Subcutaneous abdominal adipose tissue (tissue), 5 donors: ENCODE data around the gene AQP10.
"Not testable (repeated sequence)": the region's sequence is repeated elsewhere in the genome, so short reads cannot be mapped to it uniquely, and the experiment has no call there.

ENCODE experiments used
- H3K27ac ChIP-seq: one replicate; pipeline ENCODE4 v1.7.0; 2013; ENCODE audit warnings: low read depth, mild to moderate bottlenecking, inconsistent platforms, low read length, moderate library complexity
- H3K27me3 ChIP-seq, 5 donors: one replicate each; pipeline ENCODE4 v1.7.0; 2013; ENCODE audit warnings: low read length in 5 of 5, inconsistent platforms in 1 of 5; ENCODE audit not compliant: control insufficient read depth in 5 of 5, insufficient read depth in 4 of 5
- H3K36me3 ChIP-seq, 5 donors: one replicate each; pipeline ENCODE4 v1.7.0; 2013; ENCODE audit warnings: low read length in 5 of 5; ENCODE audit not compliant: control insufficient read depth in 5 of 5, insufficient read depth in 5 of 5
- H3K4me1 ChIP-seq, 5 donors: one replicate each; pipeline ENCODE4 v1.7.0; 2013; ENCODE audit warnings: low read length in 5 of 5, mild to moderate bottlenecking in 3 of 5, moderate library complexity in 1 of 5; ENCODE audit not compliant: control insufficient read depth in 5 of 5, insufficient read depth in 5 of 5
- H3K4me3 ChIP-seq, 5 donors: one replicate each; pipeline ENCODE4 v1.7.0; 2013; ENCODE audit warnings: low read length in 5 of 5, low read depth in 1 of 5
- H3K9ac ChIP-seq, 5 donors: one replicate each; pipeline ENCODE4 v1.7.0; 2013; ENCODE audit warnings: low read length in 5 of 5, mild to moderate bottlenecking in 4 of 5, moderate library complexity in 3 of 5
- H3K9me3 ChIP-seq, 5 donors: one replicate each; pipeline ENCODE4 v1.7.0; 2013; ENCODE audit warnings: low read length in 5 of 5; ENCODE audit not compliant: control insufficient read depth in 5 of 5
- donor health status: healthy.
- donor health status: healthy.
- donor health status: healthy.
- donor health status: healthy.
- donor health status: healthy.

AQP10 gene

DNA sequence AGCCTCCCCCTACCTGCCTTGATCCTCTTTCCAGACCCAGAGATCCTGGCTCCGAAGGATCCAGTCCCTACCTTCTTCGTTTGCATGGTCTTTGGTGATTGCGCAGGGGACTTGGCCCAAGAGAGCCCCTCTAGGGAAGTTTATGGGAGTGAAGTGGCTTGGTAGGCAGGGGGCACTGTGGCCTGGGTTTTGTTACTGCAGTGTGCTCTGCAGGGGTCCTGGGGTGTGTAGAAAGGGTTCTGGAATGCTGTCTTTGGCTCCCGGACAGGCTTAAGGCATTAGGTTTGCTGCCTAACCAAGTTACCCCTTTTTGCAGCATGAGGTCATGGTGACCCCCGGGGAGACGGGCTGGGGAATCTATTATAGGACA, 8.2 kb downstream of the AQP10 start:
- peak overlapping the region in 4 of 5 donors; percentile 44 to 64 (median 55) for H3K4me3 ChIP-seq
- peaks cover 0 to 20% (median 15%) of the 10 kb centered on the region in 5 donors for H3K27me3 ChIP-seq
- peaks cover 4 to 47% (median 44%) of the 10 kb centered on the region in 5 donors for H3K4me1 ChIP-seq
- peak overlapping the region; percentile 37 for H3K27ac ChIP-seq
- peak overlapping the region in 1 of 5 donors; percentile 35 for H3K9ac ChIP-seq
- H3K36me3 ChIP-seq: peaks cover 0 to 28% (median 6%) of the 10 kb centered on the region in 5 donors
- H3K9me3 ChIP-seq: no peaks in the 10 kb centered on the region

DNA sequence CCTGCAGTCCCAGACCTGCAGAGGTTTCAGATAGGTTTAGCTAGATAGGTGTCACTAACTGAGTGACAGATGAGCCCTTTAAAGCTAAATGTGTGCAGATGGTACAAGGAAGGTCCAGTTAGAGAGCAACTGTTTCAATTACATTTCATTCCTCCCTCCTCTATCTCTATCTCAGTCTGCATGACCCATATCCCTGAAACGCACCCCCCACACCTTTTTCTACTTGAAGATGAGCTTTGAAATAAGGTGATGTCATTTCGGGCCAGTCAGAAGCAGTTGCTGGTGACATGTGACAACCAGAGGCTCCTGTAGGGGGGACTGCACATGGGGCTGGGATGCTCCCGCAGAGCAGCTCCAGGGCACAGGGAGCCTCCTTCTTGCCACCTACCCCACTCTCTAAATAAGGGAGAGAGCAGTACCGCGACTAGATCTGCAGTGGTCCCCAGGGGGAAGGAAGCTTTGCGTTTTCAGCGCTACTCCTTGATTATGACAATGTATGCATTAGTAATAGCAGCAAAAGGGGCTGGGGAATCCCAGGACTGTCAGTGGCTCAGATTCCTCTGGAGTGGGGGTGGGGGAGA, 8.7 kb downstream of the AQP10 start:
- Histone ChIP-seq H3K36me3 (peaks cover 0 to 30% (median 7%) of the 10 kb centered on the region in 5 donors), H3K27me3 (peaks cover 0 to 16% (median 12%) of the 10 kb centered on the region in 5 donors), H3K9ac (no peak overlapping the region), H3K27ac (no peak overlapping the region), H3K4me1 (peaks cover 4 to 43% (median 42%) of the 10 kb centered on the region in 5 donors), H3K9me3 (no peaks in the 10 kb centered on the region), H3K4me3 (no peak overlapping the region)

GRCh38 chr1:154330669-154331068, 9.8 kb downstream of the AQP10 start:
- no peak overlapping the region for H3K9ac ChIP-seq
- H3K36me3 ChIP-seq: peaks cover 0 to 30% (median 7%) of the 10 kb centered on the region in 5 donors
- H3K9me3 ChIP-seq: no peaks in the 10 kb centered on the region
- H3K4me3 ChIP-seq: no peak overlapping the region
- H3K4me1 ChIP-seq: peaks cover 4 to 45% (median 40%) of the 10 kb centered on the region in 5 donors
- no peak overlapping the region for H3K27ac ChIP-seq
- H3K27me3 ChIP-seq: peaks cover 0 to 13% (median 11%) of the 10 kb centered on the region in 5 donors

GRCh38 chr1:154334079-154335024, 13.5 kb downstream of the AQP10 start:
- peaks cover 0 to 11% (median 5%) of the 10 kb centered on the region in 5 donors for H3K4me1 ChIP-seq
- H3K9ac ChIP-seq: peak overlapping the region in 1 of 5 donors; percentile 11
- H3K4me3 ChIP-seq: no peak overlapping the region
- H3K27me3 ChIP-seq: no peaks in the 10 kb centered on the region
- H3K27ac ChIP-seq: no peak overlapping the region
- H3K9me3 ChIP-seq: no peaks in the 10 kb centered on the region
- peaks cover 0 to 48% (median 19%) of the 10 kb centered on the region in 5 donors for H3K36me3 ChIP-seq

DNA sequence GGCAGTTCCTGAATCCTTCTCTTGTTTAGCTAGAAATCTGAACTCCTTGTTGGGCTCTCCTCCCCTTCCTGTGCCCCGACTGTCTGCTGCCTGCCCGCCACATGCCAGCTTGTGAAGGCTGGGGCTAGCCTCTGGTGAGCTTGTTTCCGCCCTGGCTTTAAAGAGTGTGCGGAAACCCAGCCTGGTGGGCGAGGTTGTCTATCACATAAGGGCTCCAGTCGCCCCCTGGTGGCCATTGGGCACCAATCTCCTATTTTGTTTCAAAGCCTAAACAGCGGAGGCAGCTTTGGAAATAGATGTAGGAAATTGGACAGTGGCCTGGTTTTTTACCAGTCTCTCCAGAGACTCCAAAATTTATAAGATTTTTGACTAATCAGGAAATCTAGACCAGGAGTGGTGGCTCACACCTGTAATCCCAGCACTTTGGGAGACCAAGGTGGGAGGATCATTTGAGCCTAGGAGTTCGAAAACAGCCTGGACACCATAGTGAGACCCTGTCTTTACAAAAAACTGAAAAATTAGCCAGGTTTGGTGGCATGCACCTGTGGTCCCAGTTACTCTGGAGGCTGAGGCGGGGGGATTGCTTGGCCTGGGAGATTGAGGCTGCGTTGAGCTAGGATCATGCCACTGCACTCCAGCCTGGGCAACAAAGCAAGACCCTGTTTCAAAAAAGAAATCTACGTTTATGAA, 14.3 kb downstream of the AQP10 start:
- Histone ChIP-seq H3K36me3 (peaks cover 0 to 55% (median 26%) of the 10 kb centered on the region in 5 donors), H3K4me3 (no peak overlapping the region), H3K27me3 (no peaks in the 10 kb centered on the region), H3K4me1 (peaks cover 0 to 11% (median 5%) of the 10 kb centered on the region in 5 donors), H3K9me3 (no peaks in the 10 kb centered on the region), H3K9ac (peak overlapping the region in 1 of 5 donors; percentile 11), H3K27ac (no peak overlapping the region)

- Histone ChIP-seq H3K27ac (no peak overlapping the region), H3K9ac (no peak overlapping the region), H3K4me1 (peaks cover 0 to 11% (median 5%) of the 10 kb centered on the region in 5 donors), H3K4me3 (no peak overlapping the region), H3K36me3 (peaks cover 0 to 55% (median 43%) of the 10 kb centered on the region in 5 donors), H3K27me3 (no peaks in the 10 kb centered on the region), H3K9me3 (no peaks in the 10 kb centered on the region)
Measured at GRCh38 chr1:154337253-154337894, 16.5 kb downstream of the AQP10 start.

DNA sequence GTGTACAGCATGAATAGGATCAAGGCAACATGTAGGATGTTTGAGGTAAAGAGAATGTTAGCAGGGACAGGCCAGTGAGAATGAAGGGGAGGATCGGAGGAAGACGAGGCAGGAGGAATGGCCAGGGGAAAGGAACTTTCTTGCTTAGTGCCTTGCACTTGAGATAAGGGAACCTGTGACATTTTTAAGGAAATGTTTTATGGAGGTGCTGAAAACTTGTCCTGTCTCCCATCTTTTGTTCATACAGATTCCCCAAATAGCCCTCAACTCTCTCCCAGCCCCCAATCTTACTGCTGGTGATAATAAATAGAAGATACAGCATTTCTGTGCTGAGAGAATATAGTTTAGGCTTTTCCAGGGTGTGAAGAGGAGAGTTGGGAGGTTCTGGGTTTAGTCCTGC, 18.0 kb downstream of the AQP10 start:
- Histone ChIP-seq H3K9ac (no peak overlapping the region), H3K27me3 (no peaks in the 10 kb centered on the region), H3K4me3 (no peak overlapping the region), H3K27ac (no peak overlapping the region), H3K36me3 (peaks cover 0 to 66% (median 57%) of the 10 kb centered on the region in 5 donors), H3K9me3 (no peaks in the 10 kb centered on the region), H3K4me1 (peaks cover 0 to 11% (median 6%) of the 10 kb centered on the region in 5 donors)

DNA sequence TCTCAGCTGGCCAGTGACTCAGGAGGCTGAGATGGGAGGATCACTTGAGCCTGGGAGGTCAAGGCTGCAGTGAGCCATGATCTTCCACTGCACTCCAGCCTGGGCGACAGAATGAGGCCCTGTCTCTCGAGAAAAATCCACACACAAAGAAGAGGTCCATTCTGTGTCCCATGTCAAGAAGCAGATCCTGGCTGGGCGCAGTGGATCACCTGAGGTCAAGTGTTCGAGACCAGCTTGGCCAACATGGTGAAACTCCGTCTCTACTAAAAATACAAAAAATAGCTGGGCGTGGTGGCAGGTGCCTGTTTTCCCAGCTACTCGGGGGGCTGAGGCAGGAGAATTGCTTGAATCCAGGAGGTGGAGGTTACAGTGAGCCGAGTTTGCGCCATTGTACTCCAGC, 20.5 kb downstream of the AQP10 start:
- H3K9me3 ChIP-seq, H3K4me3 ChIP-seq, H3K27me3 ChIP-seq, H3K27ac ChIP-seq, H3K4me1 ChIP-seq, H3K9ac ChIP-seq: not testable (repeated sequence)
- H3K36me3 ChIP-seq: peaks cover 0 to 86% (median 78%) of the 10 kb centered on the region in 5 donors

DNA sequence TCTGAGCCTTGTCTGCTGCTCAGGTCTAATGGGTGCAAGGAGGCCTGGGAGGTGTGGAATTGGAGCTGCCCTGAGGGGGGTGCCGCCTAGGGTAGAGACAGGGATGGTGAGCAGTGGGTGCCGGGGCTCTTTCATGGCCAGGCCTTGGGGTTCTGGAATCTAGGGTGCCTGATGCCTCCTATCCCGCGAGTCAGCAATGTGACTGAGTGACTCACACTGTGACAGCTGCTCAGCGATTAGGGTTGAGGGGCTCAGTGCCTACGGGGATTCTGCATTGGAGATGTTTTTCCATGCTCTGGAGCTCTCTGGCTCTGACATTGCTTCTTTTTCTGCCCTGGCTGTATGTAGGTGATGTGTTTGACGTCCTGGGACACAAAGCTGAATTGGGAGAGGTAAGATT, 21.2 kb downstream of the AQP10 start:
- no peak overlapping the region for H3K4me3 ChIP-seq
- no peak overlapping the region for H3K9ac ChIP-seq
- no peak overlapping the region for H3K27ac ChIP-seq
- H3K36me3 ChIP-seq: peaks cover 0 to 90% (median 80%) of the 10 kb centered on the region in 5 donors
- H3K27me3 ChIP-seq: no peaks in the 10 kb centered on the region
- H3K9me3 ChIP-seq: no peaks in the 10 kb centered on the region
- peaks cover 0 to 4% (median 0%) of the 10 kb centered on the region in 5 donors for H3K4me1 ChIP-seq
